ENCODE results near the gene NTN3.

NTN3 gene

GRCh38 chr16:2495041-2495440, 23.9 kb downstream of the NTN3 start:
- in situ Hi-C loops (cut with HindIII; ENCODE audit: low sequenced_read_pairs), result no loop called here

- in situ Hi-C loops (cut with HindIII; ENCODE audit: low sequenced_read_pairs), result no loop called here
Observed at GRCh38 chr16:2496223-2497115, 25.4 kb downstream of the NTN3 start.

- in situ Hi-C loops (cut with HindIII; ENCODE audit: low sequenced_read_pairs), result no loop called here
Observed at GRCh38 chr16:2497116-2497630, 26.1 kb downstream of the NTN3 start.

GRCh38 chr16:2497695-2498484, 26.8 kb downstream of the NTN3 start:
- in situ Hi-C loops (cut with HindIII; ENCODE audit: low sequenced_read_pairs), result no loop called here

- in situ Hi-C loops (cut with HindIII; ENCODE audit: low sequenced_read_pairs), result no loop called here
Observed at GRCh38 chr16:2498531-2499253, 27.6 kb downstream of the NTN3 start.

GRCh38 chr16:2499454-2499853, 28.4 kb downstream of the NTN3 start:
- in situ Hi-C loops (cut with HindIII; ENCODE audit: low sequenced_read_pairs), result no loop called here

GRCh38 chr16:2499890-2500429, 28.9 kb downstream of the NTN3 start:
- in situ Hi-C loops (cut with HindIII; ENCODE audit: low sequenced_read_pairs), result loop anchor here (10.0 kb wide), 1 partner anchor 115 kb away; no protein-coding TSS in a partner anchor

GRCh38 chr16:2500430-2500917, 29.4 kb downstream of the NTN3 start:
- in situ Hi-C loops (cut with HindIII; ENCODE audit: low sequenced_read_pairs), result loop anchor here (10.0 kb wide), 1 partner anchor 116 kb away; no protein-coding TSS in a partner anchor

GRCh38 chr16:2500918-2501750, 30.0 kb downstream of the NTN3 start:
- in situ Hi-C loops (cut with HindIII; ENCODE audit: low sequenced_read_pairs), result loop anchor here (10.0 kb wide), 1 partner anchor 116 kb away; no protein-coding TSS in a partner anchor

- in situ Hi-C loops (cut with HindIII; ENCODE audit: low sequenced_read_pairs), result loop anchor here (10.0 kb wide), 1 partner anchor 117 kb away; no protein-coding TSS in a partner anchor
Observed at GRCh38 chr16:2501946-2502895, 31.1 kb downstream of the NTN3 start.

- in situ Hi-C loops (cut with HindIII; ENCODE audit: low sequenced_read_pairs), result loop anchor here (10.0 kb wide), 1 partner anchor 121 kb away; no protein-coding TSS in a partner anchor
Observed at GRCh38 chr16:2505695-2506094, 34.6 kb downstream of the NTN3 start.

GRCh38 chr16:2507052-2507659, 36.1 kb downstream of the NTN3 start:
- in situ Hi-C loops (cut with HindIII; ENCODE audit: low sequenced_read_pairs), result loop anchor here (10.0 kb wide), 1 partner anchor 122 kb away; no protein-coding TSS in a partner anchor

GRCh38 chr16:2507665-2508064, 36.6 kb downstream of the NTN3 start:
- in situ Hi-C loops (cut with HindIII; ENCODE audit: low sequenced_read_pairs), result loop anchor here (10.0 kb wide), 1 partner anchor 123 kb away; no protein-coding TSS in a partner anchor

- in situ Hi-C loops (cut with HindIII; ENCODE audit: low sequenced_read_pairs), result loop anchor here (10.0 kb wide), 1 partner anchor 124 kb away; no protein-coding TSS in a partner anchor
Observed at GRCh38 chr16:2508722-2509400, 37.8 kb downstream of the NTN3 start.

- in situ Hi-C loops (cut with HindIII; ENCODE audit: low sequenced_read_pairs), result no loop called here
Observed at GRCh38 chr16:2511128-2511800, 40.2 kb downstream of the NTN3 start.

GRCh38 chr16:2511996-2512734, 41.1 kb downstream of the NTN3 start:
- in situ Hi-C loops (cut with HindIII; ENCODE audit: low sequenced_read_pairs), result no loop called here

Measured in DLD1 (cell line).